ENCODE measurements around the gene RPL39L.

DNA sequence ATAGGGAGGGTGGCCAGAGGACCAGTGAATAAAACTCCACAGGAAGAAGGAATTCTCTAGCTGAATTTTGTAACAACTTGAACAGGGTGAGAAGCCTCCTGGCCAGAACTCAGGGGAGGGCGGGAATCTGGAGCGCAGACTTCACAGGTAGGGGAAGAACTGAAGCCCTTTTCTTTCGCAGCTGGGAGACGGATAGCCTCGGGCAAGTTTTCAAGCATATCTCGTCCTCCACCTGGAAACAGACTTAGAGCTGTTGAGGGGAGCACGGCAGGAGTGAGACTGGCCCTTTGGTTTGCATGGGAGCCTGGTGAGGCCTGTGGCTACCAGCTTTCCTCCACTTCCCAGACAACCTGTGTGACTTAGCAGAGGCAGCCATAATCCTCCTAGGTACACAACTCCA, 10.9 kb upstream of the RPL39L start:
- TF ChIP-seq, protein P1, sequence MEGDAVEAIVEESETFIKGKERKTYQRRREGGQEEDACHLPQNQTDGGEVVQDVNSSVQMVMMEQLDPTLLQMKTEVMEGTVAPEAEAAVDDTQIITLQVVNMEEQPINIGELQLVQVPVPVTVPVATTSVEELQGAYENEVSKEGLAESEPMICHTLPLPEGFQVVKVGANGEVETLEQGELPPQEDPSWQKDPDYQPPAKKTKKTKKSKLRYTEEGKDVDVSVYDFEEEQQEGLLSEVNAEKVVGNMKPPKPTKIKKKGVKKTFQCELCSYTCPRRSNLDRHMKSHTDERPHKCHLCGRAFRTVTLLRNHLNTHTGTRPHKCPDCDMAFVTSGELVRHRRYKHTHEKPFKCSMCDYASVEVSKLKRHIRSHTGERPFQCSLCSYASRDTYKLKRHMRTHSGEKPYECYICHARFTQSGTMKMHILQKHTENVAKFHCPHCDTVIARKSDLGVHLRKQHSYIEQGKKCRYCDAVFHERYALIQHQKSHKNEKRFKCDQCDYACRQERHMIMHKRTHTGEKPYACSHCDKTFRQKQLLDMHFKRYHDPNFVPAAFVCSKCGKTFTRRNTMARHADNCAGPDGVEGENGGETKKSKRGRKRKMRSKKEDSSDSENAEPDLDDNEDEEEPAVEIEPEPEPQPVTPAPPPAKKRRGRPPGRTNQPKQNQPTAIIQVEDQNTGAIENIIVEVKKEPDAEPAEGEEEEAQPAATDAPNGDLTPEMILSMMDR (conservative IDR thresholded peaks at IDR 0.05) = no peak
- TF ChIP-seq ZFX (IDR thresholded peaks at IDR 0.05) = no peak

Data from C4-2B (cell line).